ENCODE data around the gene PSMD1.
A peak's percentile ranks its signal among the peaks of the same experiment; 100 is the strongest.

Gene PSMD1

GRCh38 chr2:231100990-231101389, 44.3 kb downstream of the PSMD1 start:
- DNase-seq (ENCODE audit: extremely low read depth, low read depth): no peak
- H3K4me3 ChIP-seq (replicated peaks; ENCODE audit: low read depth, low read length): no peak overlapping the region
- TF ChIP-seq CTCF (IDR thresholded peaks at IDR 0.05; ENCODE audit: low read depth, low read length, missing control alignments): no peak

GRCh38 chr2:231102772-231103171, 46.1 kb downstream of the PSMD1 start:
- no peak overlapping the region for H3K4me3 ChIP-seq (replicated peaks; ENCODE audit: low read depth, low read length)
- DNase-seq (ENCODE audit: extremely low read depth, low read depth): no peak
- no peak for TF ChIP-seq CTCF (IDR thresholded peaks at IDR 0.05; ENCODE audit: low read depth, low read length, missing control alignments)

- TF ChIP-seq CTCF (IDR thresholded peaks at IDR 0.05; ENCODE audit: low read depth, low read length, missing control alignments): peak; percentile 76
- DNase-seq (ENCODE audit: extremely low read depth, low read depth): peak; percentile 70
- H3K4me3 ChIP-seq (replicated peaks; ENCODE audit: low read depth, low read length): no peak overlapping the region
Observed at GRCh38 chr2:231104115-231104713, 47.5 kb downstream of the PSMD1 start.

- peak; percentile 61 for DNase-seq (ENCODE audit: extremely low read depth, low read depth)
- TF ChIP-seq CTCF (IDR thresholded peaks at IDR 0.05; ENCODE audit: low read depth, low read length, missing control alignments): peak; percentile 22
- no peak overlapping the region for H3K4me3 ChIP-seq (replicated peaks; ENCODE audit: low read depth, low read length)
Observed at GRCh38 chr2:231110551-231110950, 53.9 kb downstream of the PSMD1 start.

GRCh38 chr2:231111987-231112386, 55.3 kb downstream of the PSMD1 start:
- TF ChIP-seq CTCF (IDR thresholded peaks at IDR 0.05; ENCODE audit: low read depth, low read length, missing control alignments): no peak
- DNase-seq (ENCODE audit: extremely low read depth, low read depth): no peak
- no peak overlapping the region for H3K4me3 ChIP-seq (replicated peaks; ENCODE audit: low read depth, low read length)

GRCh38 chr2:231113489-231113888, 56.8 kb downstream of the PSMD1 start:
- H3K4me3 ChIP-seq (replicated peaks; ENCODE audit: low read depth, low read length): no peak overlapping the region
- TF ChIP-seq CTCF (IDR thresholded peaks at IDR 0.05; ENCODE audit: low read depth, low read length, missing control alignments): no peak
- no peak for DNase-seq (ENCODE audit: extremely low read depth, low read depth)

GRCh38 chr2:231115651-231116050, 59.0 kb downstream of the PSMD1 start:
- TF ChIP-seq CTCF (IDR thresholded peaks at IDR 0.05; ENCODE audit: low read depth, low read length, missing control alignments): no peak
- H3K4me3 ChIP-seq (replicated peaks; ENCODE audit: low read depth, low read length): no peak overlapping the region
- DNase-seq (ENCODE audit: extremely low read depth, low read depth): no peak

All from HFF-Myc (cell line).